ENCODE measurements around the gene SMC1A. TPM values are rescaled to one million over a fixed set of nuclear protein-coding genes. Genes with fewer than 3 reads are reported as not detected.

The SMC1A gene
- total and polyA plus RNA-seq, 2 of the 8 experiments (the other 6 are each of a cell fraction or from before 2014, with no cell fraction given): 22.2 to 98.1 TPM

- TF ChIP-seq POLR2A (IDR thresholded peaks at IDR 0.05; ENCODE audit: control extremely low read depth in 1 of 2, low read depth in 2 of 2, low read length in 2 of 2) (peak in 1 of 2 experiments; percentile 91; a peak in 2 of 3 replicates), GABPA (IDR thresholded peaks at IDR 0.05; ENCODE audit: borderline replicate concordance, insufficient read depth, low read length) (no peak), YY1 (IDR thresholded peaks at IDR 0.05; ENCODE audit: low read depth, low read length) (no peak), SAP30 (IDR thresholded peaks at IDR 0.05; ENCODE audit: insufficient read depth, insufficient replicate concordance, low read length) (no peak), ASH2L (IDR thresholded peaks at IDR 0.05; ENCODE audit: low read length) (peak; percentile 59), GTF2F1 (IDR thresholded peaks at IDR 0.05; ENCODE audit: borderline replicate concordance, low read depth, low read length) (0 out of 2 replicates have a peak, but pooled peaks have one; percentile 34), MAX (IDR thresholded peaks at IDR 0.05) (no peak; the same call in 1 of the 2 replicates), KDM4A (IDR thresholded peaks at IDR 0.05; ENCODE audit: low read depth, low read length, severe bottlenecking) (no peak), TEAD4 (IDR thresholded peaks at IDR 0.05; ENCODE audit: low read depth, low read length) (no peak), RAD21 (IDR thresholded peaks at IDR 0.05 in 1 of 2, conservative IDR thresholded peaks at IDR 0.05 in 1 of 2; ENCODE audit: low read depth in 2 of 2, low read length in 2 of 2) (no peak), BCL11A (IDR thresholded peaks at IDR 0.05; ENCODE audit: low read depth in 2 of 2, low read length in 2 of 2) (no peak), TAF1 (IDR thresholded peaks at IDR 0.05; ENCODE audit: low read depth, low read length) (peak; percentile 83), RFX5 (IDR thresholded peaks at IDR 0.05; ENCODE audit: borderline replicate concordance, low read depth, low read length) (no peak), PHF8 (conservative IDR thresholded peaks at IDR 0.05; ENCODE audit: low read depth, low read length) (peak; percentile 77), HDAC6 (IDR thresholded peaks at IDR 0.05; ENCODE audit: low read depth, low read length) (no peak), POLR2AphosphoS5 (IDR thresholded peaks at IDR 0.05; ENCODE audit: low read depth, low read length) (peak; percentile 84), TCF12 (IDR thresholded peaks at IDR 0.05; ENCODE audit: low read depth, low read length) (no peak), EP300 (IDR thresholded peaks at IDR 0.05; ENCODE audit: borderline replicate concordance in 1 of 2, low read depth in 2 of 2, low read length in 2 of 2) (peak in 1 of 2 experiments; percentile 74; a peak in 1 of 3 replicates), SIX5 (IDR thresholded peaks at IDR 0.05; ENCODE audit: low read depth, low read length) (peak; percentile 25; the same call in 1 of the 2 replicates)
Measured at GRCh38 chrX:53422086-53422860, at the start of gene SMC1A (continued).
